ENCODE measurements around the gene DCAF6.

DNA sequence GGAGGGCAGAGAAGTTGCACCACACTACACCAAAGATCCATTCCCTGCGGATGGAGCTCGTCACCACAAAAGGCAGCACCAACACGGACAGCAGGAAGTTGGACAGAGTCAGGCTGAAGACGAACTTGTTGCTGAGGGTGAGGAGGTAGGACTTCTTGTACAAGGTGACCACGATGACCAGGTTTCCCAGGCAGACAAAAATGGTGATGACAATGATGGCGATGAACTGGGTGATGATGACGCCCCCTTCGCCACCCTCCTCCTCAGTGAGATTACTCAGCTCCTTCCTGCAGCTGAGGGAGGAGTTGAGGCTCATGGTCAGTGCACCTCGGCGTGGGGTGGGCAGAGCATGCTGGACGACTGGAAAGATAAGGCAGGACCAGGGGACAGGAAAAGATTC is 168.1 kb downstream of the DCAF6 start:
- TF ChIP-seq, protein P1, sequence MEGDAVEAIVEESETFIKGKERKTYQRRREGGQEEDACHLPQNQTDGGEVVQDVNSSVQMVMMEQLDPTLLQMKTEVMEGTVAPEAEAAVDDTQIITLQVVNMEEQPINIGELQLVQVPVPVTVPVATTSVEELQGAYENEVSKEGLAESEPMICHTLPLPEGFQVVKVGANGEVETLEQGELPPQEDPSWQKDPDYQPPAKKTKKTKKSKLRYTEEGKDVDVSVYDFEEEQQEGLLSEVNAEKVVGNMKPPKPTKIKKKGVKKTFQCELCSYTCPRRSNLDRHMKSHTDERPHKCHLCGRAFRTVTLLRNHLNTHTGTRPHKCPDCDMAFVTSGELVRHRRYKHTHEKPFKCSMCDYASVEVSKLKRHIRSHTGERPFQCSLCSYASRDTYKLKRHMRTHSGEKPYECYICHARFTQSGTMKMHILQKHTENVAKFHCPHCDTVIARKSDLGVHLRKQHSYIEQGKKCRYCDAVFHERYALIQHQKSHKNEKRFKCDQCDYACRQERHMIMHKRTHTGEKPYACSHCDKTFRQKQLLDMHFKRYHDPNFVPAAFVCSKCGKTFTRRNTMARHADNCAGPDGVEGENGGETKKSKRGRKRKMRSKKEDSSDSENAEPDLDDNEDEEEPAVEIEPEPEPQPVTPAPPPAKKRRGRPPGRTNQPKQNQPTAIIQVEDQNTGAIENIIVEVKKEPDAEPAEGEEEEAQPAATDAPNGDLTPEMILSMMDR (IDR thresholded peaks at IDR 0.05) = no peak
- TF ChIP-seq POLR2A (IDR thresholded peaks at IDR 0.05) = no peak
